Gastrocnemius medialis (tissue), 4 donors: ENCODE measurements around the gene CYBA.

ENCODE experiments used
- POLR2A ChIP-seq, 2 donors: fragments of 450-650 bp; IDR thresholded peaks; one replicate each; pipeline ENCODE4 v1.6.1; 2017; ENCODE audit warnings: antibody characterized with exemption in 2 of 2, mild to moderate bottlenecking in 2 of 2, moderate library complexity in 2 of 2
- TF ChIP-seq, protein P1 (sequence below), 5 experiments: fragments of 450-650 bp in 3 of 5; fragments of 200-600 bp in 2 of 5; sonication (generic) in 2 of 5; IDR thresholded peaks in 4 of 5; conservative IDR thresholded peaks in 1 of 5; 1 replicate in 4 of 5; 2 replicates in 1 of 5; pipeline ENCODE4 v1.5.1; 2016 to 2019; ENCODE audit warnings: antibody characterized with exemption in 5 of 5, mild to moderate bottlenecking in 3 of 5, moderate library complexity in 3 of 5

DNA sequence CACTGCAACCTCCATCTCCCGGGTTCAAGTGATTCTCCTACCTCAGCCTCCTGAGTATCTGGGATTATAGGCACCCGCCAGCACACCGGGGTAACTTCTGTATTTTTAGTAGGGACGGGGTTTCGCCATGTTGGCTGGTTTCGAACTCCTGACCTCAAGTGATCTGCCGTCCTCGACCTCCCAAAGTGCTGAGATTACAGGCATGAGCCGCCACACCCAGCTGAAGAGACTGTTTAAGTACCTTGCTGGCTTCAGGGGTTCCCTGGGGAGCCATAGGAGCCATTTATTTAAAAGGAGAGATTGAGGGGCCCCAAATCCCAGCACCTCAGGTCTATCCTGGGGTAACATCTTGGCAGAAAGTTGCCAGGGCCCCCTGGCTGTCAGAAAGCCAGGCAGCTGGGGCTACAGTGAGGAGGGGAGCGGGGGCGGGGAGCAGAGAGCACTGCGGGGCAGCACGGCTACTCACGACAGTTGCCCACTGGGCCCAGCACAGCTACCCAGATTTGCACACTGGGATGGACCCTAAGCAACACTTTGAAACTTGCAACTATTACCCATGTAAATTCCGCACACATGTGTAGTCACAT is 33.8 kb upstream of the CYBA start:
- TF ChIP-seq, protein P1, sequence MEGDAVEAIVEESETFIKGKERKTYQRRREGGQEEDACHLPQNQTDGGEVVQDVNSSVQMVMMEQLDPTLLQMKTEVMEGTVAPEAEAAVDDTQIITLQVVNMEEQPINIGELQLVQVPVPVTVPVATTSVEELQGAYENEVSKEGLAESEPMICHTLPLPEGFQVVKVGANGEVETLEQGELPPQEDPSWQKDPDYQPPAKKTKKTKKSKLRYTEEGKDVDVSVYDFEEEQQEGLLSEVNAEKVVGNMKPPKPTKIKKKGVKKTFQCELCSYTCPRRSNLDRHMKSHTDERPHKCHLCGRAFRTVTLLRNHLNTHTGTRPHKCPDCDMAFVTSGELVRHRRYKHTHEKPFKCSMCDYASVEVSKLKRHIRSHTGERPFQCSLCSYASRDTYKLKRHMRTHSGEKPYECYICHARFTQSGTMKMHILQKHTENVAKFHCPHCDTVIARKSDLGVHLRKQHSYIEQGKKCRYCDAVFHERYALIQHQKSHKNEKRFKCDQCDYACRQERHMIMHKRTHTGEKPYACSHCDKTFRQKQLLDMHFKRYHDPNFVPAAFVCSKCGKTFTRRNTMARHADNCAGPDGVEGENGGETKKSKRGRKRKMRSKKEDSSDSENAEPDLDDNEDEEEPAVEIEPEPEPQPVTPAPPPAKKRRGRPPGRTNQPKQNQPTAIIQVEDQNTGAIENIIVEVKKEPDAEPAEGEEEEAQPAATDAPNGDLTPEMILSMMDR (IDR thresholded peaks at IDR 0.05 in 4 of 5, conservative IDR thresholded peaks at IDR 0.05 in 1 of 5) = no peak
- TF ChIP-seq POLR2A (IDR thresholded peaks at IDR 0.05) = no peak
